Measurements from ENCODE around the gene FCRL6. TPM values are rescaled to one million over a fixed set of nuclear protein-coding genes. Genes with fewer than 3 reads are reported as not detected.

The FCRL6 gene
- total RNA-seq = 0.82 TPM
- long read RNA-seq = 0 reads

- DNase-seq (no peak), ATAC-seq (no peak)
- intact Hi-C loops (cut with micrococcal nuclease) = no loop called here
These were observed at the start of gene FCRL6 for GRCh38 chr1:159802111-159802510. Gene FCRL6, plus strand, starts transcription at chr1:159802360. Its CDS starts 65 bp downstream, at chr1:159802425.

- ATAC-seq (no peak), DNase-seq (no peak)
- intact Hi-C loops (cut with micrococcal nuclease) = no loop called here
These were observed 48.8 kb upstream of the FCRL6 start for GRCh38 chr1:159753386-159753785.

DNA sequence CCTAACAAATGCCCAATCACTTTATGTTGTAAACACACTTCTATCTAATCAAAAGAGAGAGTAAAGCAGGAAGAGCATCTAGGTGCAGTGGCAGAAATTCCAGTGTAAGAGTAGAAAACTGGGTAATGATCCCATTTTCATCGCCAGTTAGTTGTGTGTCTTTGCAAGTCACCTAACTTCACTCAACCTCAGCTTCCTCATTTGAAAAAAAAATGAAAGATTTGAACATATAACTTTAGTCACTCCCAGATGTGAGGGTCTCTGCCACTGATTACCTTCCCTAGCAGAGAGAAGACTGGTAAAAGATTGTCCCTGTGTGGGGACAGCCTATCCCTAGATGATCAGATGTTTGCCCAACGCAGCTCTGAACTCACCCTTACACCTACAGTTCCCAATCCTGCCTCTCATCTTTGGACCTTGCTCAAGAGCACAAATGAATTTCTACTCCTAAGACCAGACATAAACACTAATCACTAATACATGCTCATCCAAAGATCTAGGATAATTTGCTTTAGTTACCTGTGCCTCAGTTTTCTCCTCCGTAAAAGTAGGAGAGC, 46.6 kb upstream of the FCRL6 start:
- ATAC-seq = no peak
- no peak for DNase-seq
- intact Hi-C loops (cut with micrococcal nuclease) = no loop called here

GRCh38 chr1:159756397-159756796, 45.8 kb upstream of the FCRL6 start:
- intact Hi-C loops (cut with micrococcal nuclease) = no loop called here
- ATAC-seq (peak; percentile 47), DNase-seq (no peak)

DNA sequence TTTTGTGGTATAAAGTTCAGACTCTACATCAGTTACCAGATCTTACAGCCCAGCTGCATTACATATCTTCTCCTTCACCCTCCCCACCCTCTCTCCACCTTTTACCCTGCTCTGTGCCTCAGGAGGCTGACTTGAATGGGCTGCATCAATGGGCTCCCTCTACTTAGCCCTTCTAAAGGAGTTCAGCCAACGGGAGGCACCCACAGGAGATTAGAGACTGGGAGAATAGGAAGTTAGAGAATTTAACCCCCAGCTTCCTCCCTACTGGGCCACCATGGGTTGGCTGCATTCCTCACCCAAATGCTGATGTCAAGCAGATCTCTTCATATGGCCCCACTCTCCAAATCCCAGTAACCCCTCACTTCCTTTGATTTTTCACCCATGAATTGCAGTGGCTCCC, 38.5 kb upstream of the FCRL6 start:
- no peak for ATAC-seq
- intact Hi-C loops (cut with micrococcal nuclease) = no loop called here

GRCh38 chr1:159765806-159766205, 36.4 kb upstream of the FCRL6 start:
- no peak for DNase-seq
- no peak for ATAC-seq
- intact Hi-C loops (cut with micrococcal nuclease) = no loop called here

More for the DNA sequence above, 38.5 kb upstream of the FCRL6 start:
- DNase-seq = no peak

GRCh38 chr1:159771127-159771895, 30.8 kb upstream of the FCRL6 start:
- DNase-seq (no peak), ATAC-seq (no peak)
- intact Hi-C loops (cut with micrococcal nuclease) = no loop called here

DNA sequence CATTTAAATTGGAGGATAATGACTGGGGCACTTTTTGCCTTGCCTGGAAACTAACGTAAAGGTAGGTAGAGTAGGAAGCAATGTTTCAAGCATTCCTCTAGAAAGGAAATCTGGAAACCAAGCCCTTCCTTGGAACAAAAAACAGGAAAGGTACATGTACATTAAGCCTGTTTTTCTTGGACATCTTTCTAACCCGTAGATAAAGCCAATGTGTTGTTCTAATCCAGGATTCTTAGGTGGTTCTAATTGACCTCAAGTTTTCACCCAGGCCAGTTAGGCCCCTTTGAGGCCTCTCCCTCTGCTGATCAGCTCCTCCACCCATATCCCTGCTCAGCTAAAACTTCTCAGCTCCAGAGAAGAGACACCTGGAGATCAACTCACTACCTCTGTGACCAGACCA, 27.7 kb upstream of the FCRL6 start:
- intact Hi-C loops (cut with micrococcal nuclease) = no loop called here
- no peak for DNase-seq
- ATAC-seq = peak; percentile 57

DNA sequence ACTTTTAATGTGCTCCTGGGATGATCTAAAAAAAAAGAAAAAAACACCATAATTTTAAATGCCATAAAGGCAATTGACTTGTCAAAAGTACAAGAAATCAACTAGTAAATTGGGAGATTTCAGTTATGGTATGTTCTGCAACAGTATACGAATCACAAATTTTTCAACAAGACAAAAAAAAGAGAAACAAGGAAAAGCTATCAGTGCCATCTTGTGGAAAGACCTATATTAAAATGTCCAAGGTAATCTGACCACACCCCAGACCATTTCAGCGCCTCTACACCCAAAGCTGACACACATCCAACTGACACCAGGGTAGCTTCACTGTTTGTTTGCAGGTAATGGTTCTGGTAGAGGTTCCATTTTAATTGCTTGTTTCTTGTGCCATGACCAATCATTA, 26.4 kb upstream of the FCRL6 start:
- intact Hi-C loops (cut with micrococcal nuclease) = no loop called here
- DNase-seq = no peak
- ATAC-seq = no peak

DNA sequence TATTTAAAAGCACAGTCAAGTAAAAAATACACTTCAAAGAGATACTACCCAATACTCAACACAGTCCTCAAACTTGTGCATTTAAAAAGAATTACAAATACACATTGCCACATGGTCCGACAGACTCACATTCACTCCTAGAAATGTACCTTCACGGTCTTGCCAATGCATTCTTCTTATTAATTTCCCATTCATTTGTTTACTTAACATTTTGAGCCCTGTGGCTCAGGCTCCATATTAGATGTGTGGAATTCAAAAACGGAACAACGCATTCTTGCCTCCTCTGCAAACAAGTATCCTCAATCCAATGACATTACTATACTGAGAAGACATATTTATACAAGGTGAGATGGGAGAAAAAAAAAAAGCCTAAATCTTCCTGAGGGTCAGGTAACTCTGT, 23.9 kb upstream of the FCRL6 start:
- intact Hi-C loops (cut with micrococcal nuclease) = no loop called here
- DNase-seq (no peak), ATAC-seq (no peak)

GRCh38 chr1:159779403-159779851, 22.7 kb upstream of the FCRL6 start:
- ATAC-seq (no peak), DNase-seq (no peak)
- intact Hi-C loops (cut with micrococcal nuclease) = no loop called here

DNA sequence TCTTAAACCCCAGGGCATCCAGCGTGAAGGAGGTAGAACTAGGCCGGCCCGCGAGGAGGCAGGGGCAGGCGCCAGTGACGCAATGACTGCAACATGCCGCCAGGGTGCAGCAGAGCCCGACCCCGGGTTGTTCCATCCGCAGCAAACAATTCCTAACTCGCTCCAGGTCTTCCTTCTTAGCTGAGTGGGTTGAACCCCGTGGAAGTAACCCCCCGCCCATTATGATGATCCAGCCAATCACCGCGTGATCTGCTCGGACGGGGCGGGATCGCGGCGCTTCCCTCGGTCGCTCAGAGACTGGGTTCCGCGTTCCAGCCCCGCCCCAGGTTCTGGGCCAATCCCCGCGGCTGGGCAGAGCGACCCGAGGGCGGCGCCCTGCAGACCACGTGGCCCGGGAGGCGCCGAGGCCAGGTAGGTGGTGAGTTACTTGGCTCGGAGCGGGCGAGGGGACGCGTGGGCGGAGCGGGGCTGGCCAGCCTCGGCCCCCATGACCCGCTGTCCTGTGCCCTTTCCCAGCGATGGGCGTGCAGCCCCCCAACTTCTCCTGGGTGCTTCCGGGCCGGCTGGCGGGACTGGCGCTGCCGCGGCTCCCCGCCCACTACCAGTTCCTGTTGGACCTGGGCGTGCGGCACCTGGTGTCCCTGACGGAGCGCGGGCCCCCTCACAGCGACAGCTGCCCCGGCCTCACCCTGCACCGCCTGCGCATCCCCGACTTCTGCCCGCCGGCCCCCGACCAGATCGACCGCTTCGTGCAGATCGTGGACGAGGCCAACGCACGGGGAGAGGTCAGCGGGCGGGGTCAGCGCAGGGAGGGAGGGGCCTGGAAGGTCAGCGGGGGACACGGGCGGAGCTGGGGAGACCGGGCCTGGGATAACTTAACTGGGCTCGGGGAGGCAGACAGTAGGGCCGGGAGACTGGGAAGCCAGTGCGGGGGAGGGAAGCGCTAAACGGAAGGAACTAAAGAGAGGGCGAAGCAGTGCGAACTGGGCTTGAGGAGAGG, 21.3 kb upstream of the FCRL6 start, which contains the start of gene DUSP23:
Gene DUSP23 (plus strand): TSS at position 380 of the 1,000 bp plus-strand sequence. CDS start 139 bp downstream, at position 519.
- DNase-seq = peak; percentile 98
- intact Hi-C loops (cut with micrococcal nuclease) = no loop called here
- peak; percentile 99 for ATAC-seq

DNA sequence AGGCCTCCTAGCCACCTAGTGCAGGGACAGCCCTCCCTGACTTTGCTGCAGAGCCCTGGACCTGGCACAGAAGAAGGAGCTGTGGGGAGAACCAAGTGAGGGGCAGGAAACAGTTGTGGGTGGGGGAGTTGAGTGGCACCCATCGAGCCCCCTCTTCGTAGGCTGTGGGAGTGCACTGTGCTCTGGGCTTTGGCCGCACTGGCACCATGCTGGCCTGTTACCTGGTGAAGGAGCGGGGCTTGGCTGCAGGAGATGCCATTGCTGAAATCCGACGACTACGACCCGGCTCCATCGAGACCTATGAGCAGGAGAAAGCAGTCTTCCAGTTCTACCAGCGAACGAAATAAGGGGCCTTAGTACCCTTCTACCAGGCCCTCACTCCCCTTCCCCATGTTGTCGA, 20.2 kb upstream of the FCRL6 start:
- intact Hi-C loops (cut with micrococcal nuclease) = no loop called here
- DNase-seq = no peak
- no peak for ATAC-seq

DNA sequence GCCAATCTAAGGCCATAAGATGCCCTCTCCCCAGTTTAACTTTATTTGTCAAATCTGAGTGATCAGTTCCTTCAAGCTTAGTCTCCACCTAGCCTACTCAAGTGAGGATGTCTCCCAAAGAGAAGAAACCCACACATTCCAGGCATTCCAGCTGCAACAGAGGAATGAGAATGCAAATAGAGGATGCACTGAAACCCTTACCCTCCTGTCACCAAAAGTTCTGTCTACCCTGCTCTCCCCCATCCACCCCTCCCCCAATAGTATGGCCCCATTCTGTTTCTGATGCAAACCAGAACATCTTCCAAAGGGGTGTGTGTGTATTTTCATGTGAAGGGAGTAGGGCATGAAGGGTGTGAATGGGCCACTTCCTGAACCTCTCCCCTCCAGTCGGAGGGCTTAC, 18.4 kb upstream of the FCRL6 start:
- intact Hi-C loops (cut with micrococcal nuclease) = no loop called here
- DNase-seq = no peak
- ATAC-seq = no peak

DNA sequence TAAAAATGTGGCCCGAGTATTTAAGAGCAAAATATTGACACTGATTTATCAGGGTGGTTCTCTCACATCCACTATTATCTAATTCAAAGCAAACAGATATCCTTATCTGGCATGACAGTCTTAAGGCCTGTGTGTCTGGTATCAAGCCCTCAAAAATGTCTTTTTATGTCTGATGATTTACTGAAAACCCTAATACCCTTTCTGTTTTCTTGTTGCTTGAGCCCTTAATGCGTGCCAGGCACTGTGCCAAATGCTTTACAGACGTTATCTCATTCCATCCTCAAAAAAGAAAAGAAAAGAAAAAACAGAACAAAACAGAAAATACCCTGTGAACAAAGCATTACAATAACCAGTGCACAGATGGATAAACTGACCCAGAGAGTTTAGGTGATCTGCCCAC, 15.7 kb upstream of the FCRL6 start:
- DNase-seq = no peak
- ATAC-seq = no peak
- intact Hi-C loops (cut with micrococcal nuclease) = no loop called here

DNA sequence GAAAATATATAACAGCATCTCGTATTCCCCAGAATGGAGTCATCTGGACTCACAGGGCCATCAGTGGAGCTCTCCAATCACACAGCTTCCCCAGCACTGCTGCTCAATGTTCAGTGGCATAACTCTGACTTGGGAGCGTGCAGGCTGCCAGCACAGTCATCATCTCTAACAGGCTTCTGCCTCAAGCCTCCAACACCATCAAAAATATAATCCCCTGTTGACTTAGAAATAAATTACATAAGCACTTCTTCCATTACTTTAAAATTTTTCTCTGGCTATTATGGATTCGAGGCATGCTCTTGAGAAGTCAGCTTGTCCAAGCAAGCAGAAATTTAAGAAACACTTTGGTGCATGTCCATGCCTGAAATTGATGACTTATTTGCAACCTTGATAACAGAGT, 15.2 kb upstream of the FCRL6 start:
- no peak for ATAC-seq
- intact Hi-C loops (cut with micrococcal nuclease) = no loop called here
- no peak for DNase-seq

DNA sequence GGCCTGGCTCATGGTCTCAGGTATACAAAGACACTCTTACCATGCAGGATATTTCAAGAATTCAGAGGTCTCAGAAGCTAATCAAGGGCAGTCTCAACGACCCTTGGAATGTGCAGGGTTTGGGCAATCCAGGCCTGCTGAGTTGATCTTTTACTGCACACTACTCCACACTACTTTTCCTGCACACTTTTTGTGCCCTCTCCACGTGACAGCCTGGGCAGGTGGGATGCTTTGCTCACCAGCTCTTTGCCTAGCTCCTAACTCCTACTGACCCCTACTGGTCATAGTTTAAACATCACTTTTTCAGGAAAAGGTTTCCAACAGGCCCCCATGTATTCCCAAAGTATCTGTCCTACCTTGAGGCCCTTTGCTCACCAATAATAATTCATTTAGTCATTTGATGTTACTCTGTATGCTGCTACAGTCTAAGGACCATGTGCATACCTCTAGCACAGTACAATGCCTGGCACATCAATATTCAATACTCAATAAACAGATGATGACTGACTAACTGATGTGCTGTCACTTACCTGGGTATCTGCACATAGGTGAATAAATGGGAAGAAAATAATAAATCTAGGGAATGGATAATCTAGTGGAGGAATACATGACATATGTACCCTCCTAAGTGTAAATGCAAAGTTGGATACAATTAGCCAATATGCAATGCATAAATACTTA, 11.8 kb upstream of the FCRL6 start:
- intact Hi-C loops (cut with micrococcal nuclease) = no loop called here
- ATAC-seq = no peak
- no peak for DNase-seq

DNA sequence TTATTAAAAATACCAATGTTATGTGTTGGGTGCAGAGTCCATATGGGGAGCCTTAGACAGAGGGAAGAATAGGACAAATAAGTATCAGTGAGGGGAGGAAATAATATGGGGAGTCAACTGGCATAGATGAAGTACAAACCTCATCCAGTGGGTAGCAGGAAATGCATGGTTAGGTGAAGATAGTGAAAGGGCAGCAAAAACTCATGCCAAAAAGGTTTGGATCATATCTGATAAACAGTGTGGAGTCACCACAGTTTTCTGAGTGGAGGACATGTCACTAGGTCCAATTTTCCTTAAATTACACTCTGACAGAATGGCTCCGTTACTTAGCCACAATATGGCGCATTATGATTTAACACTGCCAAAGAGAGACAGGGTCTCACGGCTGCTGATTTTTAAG, 11.1 kb upstream of the FCRL6 start:
- no peak for DNase-seq
- intact Hi-C loops (cut with micrococcal nuclease) = no loop called here
- no peak for ATAC-seq

GRCh38 chr1:159791461-159791860, 10.7 kb upstream of the FCRL6 start:
- intact Hi-C loops (cut with micrococcal nuclease) = no loop called here
- DNase-seq (no peak), ATAC-seq (no peak)

Measured in left ventricle myocardium superior (tissue), 1 donor.